SK-N-MC (cell line): ENCODE data around the gene CERKL.

ENCODE experiments used
- EZH2 ChIP-seq: fragments of 200-600 bp; sonication (generic); IDR thresholded peaks from one replicate; pipeline ENCODE4 v1.6.1; 2017; ENCODE audit warnings: antibody characterized with exemption
- FOXP2 ChIP-seq: optimal IDR thresholded peaks from 2 replicates; pipeline ENCODE3; 2011; ENCODE audit warnings: mild to moderate bottlenecking, moderate library complexity; ENCODE audit not compliant: insufficient read depth; ENCODE audit errors: extremely low read length, control extremely low read depth
- POLR2AphosphoS5 ChIP-seq: IDR thresholded peaks from 2 replicates; pipeline ENCODE4 v1.6.1; 2012; ENCODE audit warnings: mild to moderate bottlenecking, low read depth, low read length, borderline replicate concordance

DNA sequence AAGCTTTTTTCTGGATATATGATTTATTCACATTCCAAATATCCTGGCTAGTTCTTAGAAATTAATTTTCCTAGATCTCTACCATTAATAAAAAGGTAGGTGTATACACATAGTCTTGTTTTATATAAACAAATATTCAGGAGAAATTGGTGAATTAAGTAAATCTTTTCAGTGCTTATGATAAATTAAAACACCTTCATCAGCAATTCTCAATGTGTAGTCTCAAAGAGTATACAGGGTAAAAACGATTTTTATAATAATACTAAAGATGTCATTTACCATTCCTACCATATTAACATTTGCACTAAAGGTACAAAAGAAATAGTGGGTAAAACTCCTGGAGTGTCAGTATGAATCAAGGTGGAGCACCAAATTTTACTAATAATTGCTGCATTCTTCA is 40.2 kb downstream of the CERKL start:
- TF ChIP-seq POLR2AphosphoS5, result no peak
- TF ChIP-seq EZH2, result no peak
- no peak for TF ChIP-seq FOXP2
